Stimulated activated naive CD8-positive, alpha-beta T cell treated with anti-CD3 and anti-CD28 coated beads, Interleukin-15, Interleukin-2, amounts not matched to agents 100 U/mL and 50 U/mL, for 24 hours (primary cell): Measurements from ENCODE around the gene RRAS2.

Experiments used
- ATAC-seq: fragments of 150-1000 bp; cut with Tn5 transposase; one replicate; pipeline ENCODE4 v1.10.0; 2021
- DNase-seq: peaks from one replicate; pipeline ENCODE4 v3.0.0; 2021

Gene RRAS2

DNA sequence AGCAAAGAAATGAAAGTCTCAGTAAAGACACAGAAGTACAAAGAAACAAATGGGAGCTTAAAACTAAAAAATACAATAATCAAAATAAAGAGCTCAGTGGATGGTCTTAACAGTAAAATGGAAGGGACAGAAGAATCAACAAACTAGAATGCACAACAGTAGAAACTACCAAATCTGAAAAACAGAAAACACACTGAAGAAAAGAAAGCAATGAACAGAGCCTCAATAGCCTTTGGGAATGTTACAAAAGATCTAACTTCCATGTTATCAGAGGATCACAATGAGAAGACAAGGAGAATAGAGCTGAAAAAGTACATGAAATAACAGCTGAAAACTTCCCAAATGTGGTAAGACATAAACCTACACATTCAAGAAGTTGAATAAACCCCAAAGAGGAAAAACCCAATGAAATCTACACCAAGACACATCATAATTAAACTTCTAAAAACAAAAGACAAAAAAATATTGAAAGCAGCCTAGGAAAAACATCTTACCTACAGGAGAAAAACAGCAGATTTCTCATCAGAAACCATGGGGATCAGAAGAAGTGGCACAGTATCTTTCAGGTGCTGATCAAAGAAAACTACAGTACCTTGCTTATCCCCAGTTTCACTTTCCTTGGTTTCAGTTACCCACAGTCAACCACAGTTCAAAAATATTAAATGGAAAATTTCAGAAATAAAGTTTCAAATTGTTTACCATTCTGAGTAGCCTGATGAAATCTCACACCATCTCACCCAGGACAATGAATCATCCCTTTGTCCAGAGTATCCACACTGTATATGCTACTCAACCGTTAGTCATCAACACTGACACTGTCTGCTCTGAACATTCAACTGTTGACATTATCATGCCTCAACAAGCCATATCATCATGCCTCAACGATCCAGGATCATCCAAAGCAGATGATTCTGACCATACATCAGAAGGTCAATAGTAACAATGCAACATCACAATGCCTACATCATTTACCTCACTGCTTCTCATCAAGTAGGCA lies 22.2 kb downstream of the RRAS2 start:
- peak; percentile 99 for ATAC-seq
- DNase-seq, result no peak

DNA sequence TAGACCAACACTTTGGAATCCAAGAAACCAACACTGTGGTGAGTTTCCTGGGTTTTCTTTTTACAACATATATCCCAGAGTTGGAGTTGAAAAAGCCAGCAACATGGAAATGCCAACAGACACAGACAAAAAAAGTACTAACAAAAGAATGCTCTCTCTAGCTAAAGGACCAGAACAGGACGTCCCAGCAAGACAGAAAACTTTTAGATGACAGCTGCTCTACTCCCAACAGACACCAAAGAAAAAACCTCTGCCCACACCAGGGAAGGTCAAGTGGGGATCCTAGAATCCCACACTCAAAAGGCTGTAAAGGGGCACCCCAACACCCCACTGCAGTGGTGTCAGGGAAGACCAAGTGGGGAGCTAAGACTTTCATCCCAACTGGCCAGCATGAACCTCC lies 23.3 kb downstream of the RRAS2 start:
- DNase-seq (no peak), ATAC-seq (no peak)

DNA sequence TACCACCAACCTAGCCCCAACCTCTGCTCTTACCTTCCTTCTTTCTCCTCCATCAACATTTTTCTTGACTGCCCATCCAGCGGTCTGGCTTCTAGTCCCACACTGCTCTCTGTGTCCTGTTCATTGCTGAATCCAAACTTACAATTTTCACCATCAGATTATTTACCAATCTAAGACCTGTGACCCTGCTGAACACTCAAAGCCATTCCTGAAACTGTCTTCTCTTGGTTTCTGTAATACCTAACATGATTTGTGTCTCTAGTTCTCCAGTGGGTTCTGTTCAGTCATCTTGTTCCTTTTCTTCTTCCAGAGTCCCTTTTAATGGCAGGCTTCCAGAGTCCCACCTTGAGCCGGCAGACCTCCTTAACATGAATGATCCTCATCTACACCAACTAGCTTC lies 24.1 kb downstream of the RRAS2 start:
- no peak for ATAC-seq

DNA sequence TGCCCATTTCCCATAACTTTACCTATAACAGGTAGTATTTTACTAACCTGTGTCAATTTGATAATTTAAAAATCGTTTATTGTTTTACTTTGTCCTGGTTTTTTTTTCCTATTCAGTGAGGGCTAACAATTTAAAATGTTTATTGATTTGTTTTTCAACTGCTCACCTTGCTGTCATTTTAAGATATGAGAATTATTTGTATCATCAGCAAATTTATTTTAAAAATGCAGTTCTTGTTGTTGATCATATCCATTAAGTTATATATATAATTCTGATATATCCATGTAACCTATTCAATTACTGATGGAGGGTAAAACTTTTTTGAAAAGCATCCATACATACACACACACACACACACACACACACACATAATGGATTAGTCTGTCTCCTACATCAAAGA lies 24.8 kb downstream of the RRAS2 start:
- ATAC-seq (no peak), DNase-seq (no peak)

More for the DNA sequence above, 24.1 kb downstream of the RRAS2 start:
- DNase-seq, result no peak

DNA sequence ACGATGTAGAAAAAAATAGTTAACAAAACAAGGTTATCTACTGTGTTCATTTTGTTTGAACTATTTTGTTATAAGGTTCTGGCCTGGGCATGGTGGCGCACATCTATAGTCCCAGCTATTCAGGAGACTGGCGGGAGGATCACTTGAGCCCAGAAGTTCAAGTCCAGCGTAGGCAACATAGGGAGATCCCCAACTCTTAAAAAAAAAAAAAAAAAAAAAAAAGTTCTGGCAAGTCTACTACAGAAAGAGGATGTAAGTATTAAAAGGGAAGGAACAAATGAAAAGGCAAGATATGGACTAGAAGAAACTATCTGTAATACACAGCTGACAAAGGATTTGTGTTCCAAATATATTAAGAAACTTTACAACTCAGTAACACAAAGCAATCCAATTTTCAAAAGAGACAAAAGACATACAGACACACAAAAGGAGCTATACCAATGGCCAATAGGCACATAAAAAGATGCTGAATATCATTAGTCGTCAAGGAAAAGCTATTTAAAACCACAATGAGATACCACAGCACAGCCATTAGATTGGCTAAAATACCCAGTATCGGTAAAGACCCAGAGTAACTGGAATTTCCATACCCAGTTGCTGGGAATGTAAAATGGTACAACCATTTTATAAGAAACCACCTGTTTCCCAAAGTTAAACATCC lies 27.4 kb downstream of the RRAS2 start:
- ATAC-seq (no peak), DNase-seq (no peak)

DNA sequence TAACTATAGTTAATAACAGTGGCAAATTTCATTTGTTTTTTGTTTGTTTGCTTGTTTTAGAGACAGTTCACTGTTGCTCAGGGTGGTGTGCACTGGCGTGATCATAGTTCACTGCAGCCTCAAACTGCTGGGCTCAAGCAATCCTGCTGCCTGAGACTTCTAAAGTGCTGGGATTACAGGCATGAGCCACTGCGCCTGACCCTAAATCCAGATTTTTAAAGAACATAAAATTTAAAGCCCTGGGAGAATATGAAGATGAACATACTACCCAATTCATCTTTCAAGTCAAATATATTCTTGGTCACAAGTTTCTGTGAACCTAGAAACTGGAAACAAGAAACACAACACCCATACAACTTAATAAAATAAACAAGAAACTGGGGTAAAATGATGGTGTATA lies 28.1 kb downstream of the RRAS2 start:
- ATAC-seq (no peak), DNase-seq (no peak)

DNA sequence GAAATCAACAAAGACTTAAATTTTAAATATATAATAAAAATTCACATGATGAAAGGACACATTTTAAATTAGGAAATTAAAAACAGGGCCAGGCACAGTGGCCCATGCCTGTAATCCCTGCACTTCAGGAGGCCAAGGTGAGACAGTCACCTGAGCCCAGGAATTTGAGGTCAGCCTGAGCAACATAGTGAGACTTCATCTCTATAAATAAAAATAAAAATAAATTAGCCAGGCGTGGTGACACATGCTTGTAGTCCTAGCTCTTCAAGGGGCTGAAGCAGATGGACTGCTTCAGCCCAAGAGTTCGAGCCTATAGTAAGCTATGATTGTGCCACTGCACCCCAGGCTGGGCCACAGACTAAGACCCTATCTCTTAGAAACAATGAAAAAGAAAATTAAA lies 29.3 kb downstream of the RRAS2 start:
- DNase-seq (no peak), ATAC-seq (no peak)

DNA sequence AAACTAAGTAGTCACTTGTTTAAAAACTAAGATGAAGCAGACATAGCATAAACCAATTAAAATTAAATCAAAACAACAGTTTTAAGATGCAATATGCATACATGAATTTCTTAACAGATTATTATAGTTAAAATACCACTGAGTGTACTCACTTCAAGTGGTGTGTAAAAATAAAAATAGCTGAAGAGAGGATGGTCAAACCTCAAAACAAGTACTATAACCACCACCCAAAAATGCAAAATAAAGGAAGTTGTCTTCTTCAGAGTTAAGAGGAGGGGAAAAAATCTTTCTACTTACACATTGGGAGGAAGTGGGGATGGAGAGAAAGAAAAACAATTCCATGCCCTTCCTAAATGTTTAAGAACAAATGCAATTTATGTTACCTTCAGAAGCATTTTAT lies 31.9 kb downstream of the RRAS2 start:
- ATAC-seq (no peak), DNase-seq (no peak)

DNA sequence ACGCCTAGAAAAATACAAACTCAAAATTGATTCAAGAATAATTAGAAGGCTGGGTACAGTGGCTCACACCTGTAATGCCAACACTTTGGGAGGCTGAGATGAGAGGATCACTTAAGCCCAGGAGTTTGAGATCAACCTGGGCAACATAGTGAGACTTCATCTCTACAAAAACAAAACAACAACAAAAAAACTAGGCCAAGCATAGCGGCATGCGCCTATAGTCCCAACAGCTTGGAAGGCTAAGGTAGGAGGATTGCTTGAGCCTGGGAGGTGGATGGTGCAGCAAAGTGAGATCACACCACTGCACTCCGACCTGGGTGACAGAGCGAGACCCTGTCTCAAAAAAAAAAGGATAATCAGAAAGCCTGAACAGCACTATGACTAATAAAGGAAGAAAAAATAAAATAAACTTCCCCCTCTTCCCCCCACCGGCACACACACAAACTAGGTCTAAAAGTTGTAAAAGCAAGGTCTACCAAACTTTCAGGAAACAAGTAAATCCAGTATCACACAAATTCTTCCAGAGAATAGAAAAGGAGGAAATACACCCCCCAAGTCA lies 35.8 kb downstream of the RRAS2 start:
- ATAC-seq (no peak), DNase-seq (no peak)

DNA sequence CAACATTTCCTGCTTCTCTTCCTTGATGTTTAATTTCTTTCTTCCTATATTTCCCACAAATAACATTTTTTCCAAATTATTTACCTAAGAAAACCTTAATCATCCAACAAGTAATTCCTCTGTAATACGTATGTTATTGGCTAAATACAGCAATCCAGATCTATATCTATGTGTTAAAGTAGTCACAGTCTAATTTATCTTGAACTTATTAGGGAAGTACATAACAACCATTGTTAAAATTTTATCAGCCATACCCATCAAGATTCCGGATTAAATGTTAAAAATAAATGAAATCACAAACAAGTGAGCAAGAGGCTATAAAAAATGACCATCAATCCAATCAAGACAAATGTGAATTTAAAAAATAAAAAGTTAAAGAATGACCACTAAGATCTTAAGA lies 36.5 kb downstream of the RRAS2 start:
- DNase-seq (no peak), ATAC-seq (no peak)

DNA sequence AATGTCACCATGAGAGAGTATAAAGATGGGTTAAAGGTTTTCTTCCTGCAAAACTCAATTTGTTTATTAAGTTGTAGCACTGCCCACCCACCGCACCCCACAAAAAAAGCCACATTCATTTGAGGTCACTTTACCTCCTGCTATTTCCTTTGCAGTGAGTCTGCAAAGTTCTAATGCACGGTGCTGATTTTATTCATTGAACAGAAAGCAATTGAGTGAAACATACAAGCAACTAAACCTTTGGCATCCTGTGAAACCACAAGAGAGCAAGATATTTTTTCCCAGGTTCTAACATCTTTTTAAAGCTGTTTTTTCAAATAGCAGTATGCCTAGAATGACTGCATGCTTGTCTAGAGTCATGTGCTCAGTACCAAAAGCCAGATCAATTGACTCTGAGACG lies 39.0 kb downstream of the RRAS2 start:
- ATAC-seq, result peak; percentile 62
- peak; percentile 23 for DNase-seq

DNA sequence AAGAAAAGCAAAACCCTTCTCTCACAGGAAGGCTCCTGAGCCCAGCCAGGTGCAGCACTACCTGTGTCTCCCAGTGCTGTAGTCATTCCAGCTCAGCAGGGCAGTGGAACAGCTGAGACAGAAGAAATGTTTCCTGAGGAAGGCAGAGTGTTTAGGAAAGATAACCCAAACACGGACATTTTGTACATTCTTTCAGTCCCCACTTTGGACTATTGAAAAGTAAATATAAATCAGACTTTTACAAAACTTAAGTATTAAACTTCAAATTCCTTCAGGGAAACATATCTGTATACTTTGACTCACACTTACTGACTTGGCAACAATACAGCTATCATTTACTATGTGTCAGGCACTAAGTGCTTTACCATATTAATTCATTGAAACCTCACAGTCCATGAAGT lies 40.4 kb downstream of the RRAS2 start:
- DNase-seq (no peak), ATAC-seq (no peak)

DNA sequence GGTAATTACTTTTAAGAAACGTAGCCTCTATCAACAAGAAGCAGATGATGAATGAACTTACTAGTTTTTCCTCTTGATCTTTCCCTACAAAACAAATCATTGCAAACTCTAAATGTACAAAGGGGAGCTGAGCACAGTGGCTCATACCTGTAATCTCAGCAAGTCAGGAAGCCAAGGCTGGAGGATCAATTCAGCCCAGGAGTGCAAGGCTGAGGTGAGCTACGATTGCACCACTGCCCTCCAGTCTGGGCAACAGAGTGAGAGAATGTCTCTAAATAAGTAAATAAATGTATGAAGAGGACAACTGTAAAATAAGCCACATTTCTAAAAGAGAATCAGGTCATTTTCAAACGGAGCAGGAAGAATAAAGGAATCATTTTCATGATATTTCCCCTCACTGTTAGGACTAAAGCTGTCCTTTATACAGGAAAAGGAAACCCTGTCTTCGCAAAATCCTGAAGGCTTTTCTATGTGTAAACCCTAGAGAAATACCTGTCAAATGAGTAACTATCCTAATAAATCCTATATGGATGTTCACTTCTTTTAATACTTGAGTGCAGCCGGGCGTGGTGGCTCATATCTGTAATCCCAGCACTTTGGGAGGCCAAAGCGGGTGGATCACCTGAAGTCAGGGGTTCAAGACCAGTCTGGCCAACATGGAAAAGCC lies 41.2 kb downstream of the RRAS2 start:
- ATAC-seq (no peak), DNase-seq (no peak)

DNA sequence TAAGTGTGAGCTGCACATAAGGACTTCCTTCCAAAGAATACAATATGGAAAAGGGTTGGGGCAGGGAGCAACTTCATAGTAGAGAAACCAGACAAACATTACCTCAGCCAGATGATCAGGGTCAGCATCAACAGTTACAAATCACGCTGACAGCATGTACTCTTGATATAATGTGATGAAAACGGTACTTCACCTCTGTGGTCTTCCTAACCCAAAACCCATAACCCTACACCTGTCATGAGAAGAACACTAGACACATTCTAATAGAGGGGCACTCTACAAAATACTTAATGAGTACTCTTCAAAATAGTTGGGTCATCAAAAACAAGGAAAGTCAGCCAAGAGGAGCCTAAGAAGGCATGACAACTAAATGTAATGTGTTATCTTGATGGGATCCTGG lies 43.9 kb downstream of the RRAS2 start:
- no peak for DNase-seq
- ATAC-seq, result no peak

DNA sequence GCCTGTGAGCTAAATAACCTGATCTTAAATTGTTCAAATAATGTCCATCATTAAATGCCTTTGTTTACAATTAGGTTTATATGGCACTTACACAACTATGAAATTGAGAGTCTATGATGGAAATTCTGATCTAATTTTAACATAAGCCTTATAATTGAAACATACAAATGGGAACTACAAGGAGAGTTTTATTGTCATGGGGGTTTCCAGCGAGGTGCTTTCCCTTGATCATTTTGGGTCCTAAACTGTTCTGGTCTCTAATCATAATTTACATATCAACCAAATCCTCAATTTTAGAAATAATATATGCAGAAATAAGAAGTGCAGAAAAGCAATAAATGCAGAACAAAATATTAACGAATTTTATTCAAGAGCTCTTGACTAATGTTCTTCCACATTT lies 44.9 kb downstream of the RRAS2 start:
- ATAC-seq, result no peak
- no peak for DNase-seq

DNA sequence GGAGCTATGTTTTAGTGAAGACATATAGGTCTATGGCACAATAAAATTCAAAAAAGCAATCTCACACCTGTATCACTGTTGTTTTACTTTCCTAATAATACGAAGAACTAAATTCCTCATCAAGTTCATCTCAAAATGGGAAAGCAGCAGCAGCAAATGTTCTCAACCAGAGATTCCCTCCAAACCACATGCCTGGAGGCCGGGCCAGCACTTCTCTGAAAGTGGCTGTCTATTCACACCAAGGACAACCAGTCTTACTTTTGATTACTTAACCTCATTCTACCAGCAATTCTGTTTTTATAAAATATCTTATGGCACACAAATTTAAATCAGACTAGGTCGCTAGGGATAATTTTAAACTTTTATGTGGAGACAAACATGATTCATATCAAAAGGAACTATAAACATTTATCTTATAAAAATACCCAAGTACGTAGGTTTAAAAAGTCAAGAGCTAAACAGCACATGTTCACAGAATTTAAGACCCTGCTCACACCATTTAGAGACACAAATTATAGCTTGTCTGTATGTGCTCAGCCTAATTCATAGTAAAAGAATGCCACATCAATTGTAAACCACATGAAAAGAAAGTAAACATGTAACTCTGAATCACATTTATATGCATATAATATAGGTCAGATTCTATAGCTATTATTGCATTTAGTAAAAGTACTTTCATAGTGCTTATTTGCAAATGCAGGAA lies 46.1 kb downstream of the RRAS2 start:
- ATAC-seq (peak; percentile 10), DNase-seq (no peak)

DNA sequence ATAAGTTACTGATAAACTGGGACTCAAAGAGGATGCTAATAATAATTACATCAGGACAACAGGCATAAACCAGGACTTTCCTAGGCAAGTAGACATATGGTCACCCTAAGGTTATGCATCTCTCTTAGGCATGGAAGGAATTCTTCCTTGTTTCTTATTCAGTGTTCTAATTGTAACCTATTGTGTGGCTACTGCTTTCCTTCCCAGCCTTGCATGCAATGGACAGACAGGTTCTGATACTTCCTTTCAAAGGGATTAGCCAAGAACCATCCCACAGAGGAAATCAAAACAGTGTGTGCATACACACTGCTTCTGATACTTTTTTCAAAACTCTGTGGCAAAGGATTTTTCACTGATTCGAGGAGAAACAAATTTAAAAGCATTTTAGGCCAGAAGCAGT lies 48.3 kb downstream of the RRAS2 start:
- no peak for DNase-seq

DNA sequence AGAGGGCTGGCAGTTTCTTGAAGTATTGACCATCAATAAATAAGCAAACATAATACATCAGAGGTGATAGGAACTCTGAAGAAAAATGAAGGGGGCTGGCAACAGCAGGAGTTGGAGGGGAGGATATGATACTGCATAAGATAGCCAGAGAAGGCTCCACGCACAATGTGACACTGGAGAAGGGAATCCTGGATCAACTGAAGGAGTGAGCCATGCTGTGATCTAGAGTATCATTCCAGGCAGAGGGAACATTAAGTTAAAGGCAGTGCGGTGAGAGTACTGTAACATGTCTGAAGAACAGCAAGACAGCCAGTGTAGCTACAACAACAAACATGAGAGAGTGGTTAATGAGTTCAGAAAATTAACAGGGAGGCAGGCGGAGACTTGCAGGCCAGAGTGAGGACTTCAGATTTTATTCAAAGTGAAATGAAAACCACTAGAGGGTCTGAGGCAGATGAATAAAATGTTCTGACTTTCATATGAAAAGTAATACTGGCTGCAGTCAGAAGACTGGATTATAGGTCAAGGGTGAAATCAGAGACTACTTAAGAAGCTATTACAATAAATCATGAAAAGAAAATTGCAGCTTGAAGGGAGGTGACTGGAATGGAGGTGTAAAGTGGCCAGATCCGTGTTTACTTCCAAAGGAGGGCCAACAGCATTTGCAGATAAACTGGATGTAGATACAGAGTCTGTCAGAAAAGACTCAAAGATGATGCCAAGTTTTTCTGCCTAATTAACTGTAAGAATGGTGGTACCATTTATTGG lies 49.4 kb downstream of the RRAS2 start:
- DNase-seq (no peak), ATAC-seq (peak; percentile 21)

More for the DNA sequence above, 48.3 kb downstream of the RRAS2 start:
- ATAC-seq, result no peak

DNA sequence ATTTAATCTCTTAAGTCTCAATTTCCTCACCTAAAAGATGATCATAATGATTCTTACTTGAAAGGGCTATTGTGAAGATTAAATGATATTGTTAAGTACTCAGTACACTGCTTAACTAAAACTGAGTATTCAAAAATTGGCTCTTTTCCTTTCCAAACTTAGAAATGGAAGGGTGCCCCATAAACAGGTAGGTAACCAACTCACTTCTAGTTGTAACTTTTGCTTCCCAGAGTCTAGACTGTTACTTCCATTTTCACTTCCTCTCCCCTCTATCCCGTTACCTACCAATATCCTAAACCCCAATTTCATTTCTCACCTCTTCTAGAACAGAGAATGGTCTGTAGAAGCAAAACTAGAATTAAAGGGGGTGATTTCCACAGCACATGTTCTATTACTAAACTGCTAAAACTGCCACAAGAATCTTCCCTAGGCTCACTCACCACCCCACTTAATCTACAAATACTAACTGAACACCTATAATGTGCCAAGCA lies 50.0 kb downstream of the RRAS2 start:
- DNase-seq (no peak), ATAC-seq (peak; percentile 39)

DNA sequence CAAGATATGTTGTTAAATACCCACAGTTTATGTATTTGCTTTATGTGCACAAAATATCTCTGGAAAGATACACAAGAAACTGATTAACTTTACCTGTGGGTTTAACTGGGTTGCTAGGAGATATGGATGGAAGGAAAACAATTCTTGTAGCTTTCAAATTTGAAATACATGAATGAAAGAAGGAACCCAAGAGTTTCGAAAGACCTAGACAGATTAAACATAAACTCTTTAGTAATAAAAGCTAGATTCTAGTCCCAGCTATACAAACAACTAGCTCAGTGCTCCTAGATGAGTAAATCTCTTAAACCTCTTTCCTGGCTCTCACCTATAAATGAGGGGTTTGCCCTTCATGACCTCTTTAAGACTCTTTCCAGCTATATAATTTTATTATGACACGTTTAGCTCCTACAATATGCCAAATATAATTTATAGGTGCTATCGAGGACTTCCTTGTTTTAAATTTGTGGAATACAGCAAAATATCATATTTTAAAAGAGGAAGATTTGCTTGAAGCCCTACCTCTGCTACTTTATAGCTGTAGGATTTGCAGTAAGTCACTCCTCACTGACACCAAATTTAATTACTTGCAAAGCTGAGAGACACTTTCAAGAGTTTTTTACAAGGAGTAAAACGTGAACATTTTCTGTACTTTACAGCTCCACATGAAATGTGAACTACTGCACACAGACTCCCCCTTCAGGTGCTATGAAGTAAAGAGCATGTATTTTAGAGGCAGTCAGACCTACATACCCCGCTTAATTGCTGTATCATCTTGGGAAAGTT lies 50.7 kb downstream of the RRAS2 start:
- DNase-seq, result no peak
- peak; percentile 37 for ATAC-seq
